Hepatocyte (in vitro differentiated cells): ENCODE results near the gene CA14.
"Not testable (repeated sequence)": the region's sequence is repeated elsewhere in the genome, so short reads cannot be mapped to it uniquely, and the experiment has no call there.

Experiments
- CTCF ChIP-seq: fragments of 200-600 bp; sonication (generic); IDR thresholded peaks from 2 replicates; pipeline ENCODE4 v1.5.1; 2016; ENCODE audit warnings: antibody characterized with exemption, mild to moderate bottlenecking; ENCODE audit not compliant: poor library complexity
- EZH2 ChIP-seq: fragments of 200-600 bp; sonication (generic); IDR thresholded peaks from 2 replicates; pipeline ENCODE4 v1.6.1; 2016; ENCODE audit warnings: antibody characterized with exemption, mild to moderate bottlenecking, borderline replicate concordance

- TF ChIP-seq CTCF, EZH2: not testable (repeated sequence)
Measured at GRCh38 chr1:150237176-150237575, 20.4 kb upstream of the CA14 start.
